NCI-H128 (cell line): ENCODE measurements around the gene CENPU.
A peak's percentile ranks its signal among the peaks of the same experiment; 100 is the strongest.
"Not testable (repeated sequence)": the region's sequence is repeated elsewhere in the genome, so short reads cannot be mapped to it uniquely, and the experiment has no call there.

Experiments
- DNase-seq: peaks from one replicate; lab custom pipeline; 2025; ENCODE audit not compliant: unreplicated experiment; lab: John Stamatoyannopoulos, UW

CENPU gene

GRCh38 chr4:184752496-184753275 is 18.8 kb upstream of the CENPU start:
- no peak for DNase-seq

- no peak for DNase-seq
These were observed 17.7 kb upstream of the CENPU start for GRCh38 chr4:184751585-184751956.

GRCh38 chr4:184750926-184751584 is 17.2 kb upstream of the CENPU start:
- DNase-seq, result no peak

GRCh38 chr4:184748251-184748652 is 14.4 kb upstream of the CENPU start:
- DNase-seq, result no peak

GRCh38 chr4:184747034-184747830 is 13.3 kb upstream of the CENPU start:
- DNase-seq, result no peak

- DNase-seq, result peak; percentile 30
These were observed 12.2 kb upstream of the CENPU start for GRCh38 chr4:184745831-184746795.

- no peak for DNase-seq
These were observed 10.3 kb upstream of the CENPU start for GRCh38 chr4:184744236-184744635.

GRCh38 chr4:184743650-184744049 is 9.8 kb upstream of the CENPU start:
- DNase-seq, result no peak

- not testable (repeated sequence) for DNase-seq
These were observed 7.8 kb upstream of the CENPU start for GRCh38 chr4:184741651-184742050.

GRCh38 chr4:184740980-184741391 is 7.1 kb upstream of the CENPU start:
- DNase-seq, result no peak

- not testable (repeated sequence) for DNase-seq
These were observed 5.7 kb upstream of the CENPU start for GRCh38 chr4:184739575-184739974.

- DNase-seq, result no peak
These were observed 862 bp upstream of the CENPU start for GRCh38 chr4:184734758-184735157.

GRCh38 chr4:184732126-184732525 is 1.8 kb downstream of the CENPU start:
- DNase-seq, result peak; percentile 59

- DNase-seq, result no peak
These were observed 2.8 kb downstream of the CENPU start for GRCh38 chr4:184731056-184731455.

- no peak for DNase-seq
These were observed 4.0 kb downstream of the CENPU start for GRCh38 chr4:184729946-184730345.

GRCh38 chr4:184728858-184729257 is 5.0 kb downstream of the CENPU start:
- DNase-seq, result no peak

- no peak for DNase-seq
These were observed 6.5 kb downstream of the CENPU start for GRCh38 chr4:184727430-184727829.

- no peak for DNase-seq
These were observed 11.1 kb downstream of the CENPU start for GRCh38 chr4:184722798-184723197.

- no peak for DNase-seq
These were observed 12.6 kb downstream of the CENPU start for GRCh38 chr4:184721254-184721653.

GRCh38 chr4:184719407-184719806 is 14.5 kb downstream of the CENPU start:
- no peak for DNase-seq

GRCh38 chr4:184715526-184715925 is 18.4 kb downstream of the CENPU start:
- no peak for DNase-seq
